ENCODE data around the gene CTNND2.
"Not testable (repeated sequence)": the region's sequence is repeated elsewhere in the genome, so short reads cannot be mapped to it uniquely, and the experiment has no call there.

CTNND2 gene

DNA sequence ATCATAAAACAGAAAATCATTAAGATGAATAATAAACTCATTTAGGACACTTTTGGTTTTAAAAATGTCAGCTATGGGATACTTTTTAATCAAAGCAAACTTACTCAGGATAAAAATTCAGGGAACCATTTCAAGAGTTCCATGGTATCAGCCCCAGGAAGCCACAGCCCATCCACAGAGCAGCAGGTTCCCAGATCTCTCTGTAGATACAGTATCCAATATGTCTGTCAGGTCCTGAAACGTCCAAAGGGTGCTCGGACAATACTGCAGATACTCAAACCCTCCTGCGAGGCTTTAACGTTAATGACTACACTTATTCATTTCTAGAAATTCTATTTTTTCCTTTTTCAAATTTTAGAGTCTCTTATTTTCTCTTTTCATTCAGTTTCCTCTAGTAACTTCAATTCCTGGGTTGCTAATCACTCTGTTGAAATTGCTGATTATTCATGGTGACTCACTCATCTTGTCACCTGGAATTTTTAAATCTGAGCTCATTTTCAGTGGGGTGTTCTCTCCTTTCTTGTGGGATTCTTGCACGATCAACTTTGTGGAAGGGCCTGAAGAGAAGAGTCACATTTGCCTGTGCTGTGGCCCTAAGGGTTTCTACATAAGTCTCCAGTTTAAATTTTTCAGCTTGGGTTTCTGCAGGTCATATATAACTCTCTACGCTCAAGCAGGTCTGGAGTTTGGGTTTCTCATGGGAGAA, 435.8 kb downstream of the CTNND2 start:
- no peak for DNase-seq (ENCODE audit: low read depth in 3 of 3)

GRCh38 chr5:11467588-11467987, 436.7 kb downstream of the CTNND2 start:
- no peak for DNase-seq (ENCODE audit: low read depth in 3 of 3)

GRCh38 chr5:11459716-11460115, 444.5 kb downstream of the CTNND2 start:
- no peak for DNase-seq (ENCODE audit: low read depth in 3 of 3)

DNA sequence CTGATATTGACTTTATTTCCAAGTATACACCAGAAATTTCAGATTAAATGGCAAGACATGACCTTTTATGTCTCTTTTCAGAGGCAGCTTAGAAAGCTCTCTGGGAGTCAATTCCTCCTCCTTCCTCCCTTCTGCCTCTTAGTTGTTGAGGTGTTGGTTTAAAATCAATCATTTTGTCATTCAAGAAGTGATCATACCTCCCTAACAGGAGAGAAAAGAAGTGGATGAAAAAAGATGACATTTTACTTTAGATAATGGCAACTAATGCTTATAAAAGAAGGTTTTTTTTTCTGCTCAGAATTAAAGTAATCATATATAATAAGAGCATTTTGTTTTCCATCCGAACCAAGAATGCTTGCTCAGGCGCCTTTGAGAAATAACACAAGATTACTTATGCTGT, 448.7 kb downstream of the CTNND2 start:
- no peak for DNase-seq (ENCODE audit: low read depth in 3 of 3)

DNA sequence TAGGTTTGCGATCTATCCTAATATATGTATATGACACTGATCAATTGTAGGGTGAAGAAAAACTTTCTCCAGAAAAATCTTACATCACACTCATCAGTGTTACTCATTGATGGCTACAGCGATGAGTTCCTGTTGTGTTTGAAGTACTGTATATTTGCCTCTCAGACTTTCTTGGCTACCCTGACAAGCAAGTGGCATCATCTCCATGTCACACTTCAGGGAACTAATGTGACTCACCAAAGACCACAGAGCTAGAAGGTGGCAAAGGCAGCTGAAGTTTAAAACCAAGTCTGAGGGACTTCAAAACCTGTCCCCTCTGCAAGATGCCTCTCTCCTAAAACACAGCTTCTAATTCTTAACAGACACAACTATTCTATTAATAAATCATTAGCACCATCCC, 451.4 kb downstream of the CTNND2 start:
- no peak for DNase-seq (ENCODE audit: low read depth in 3 of 3)

GRCh38 chr5:11449966-11450365, 454.3 kb downstream of the CTNND2 start:
- no peak for DNase-seq (ENCODE audit: low read depth in 3 of 3)

DNA sequence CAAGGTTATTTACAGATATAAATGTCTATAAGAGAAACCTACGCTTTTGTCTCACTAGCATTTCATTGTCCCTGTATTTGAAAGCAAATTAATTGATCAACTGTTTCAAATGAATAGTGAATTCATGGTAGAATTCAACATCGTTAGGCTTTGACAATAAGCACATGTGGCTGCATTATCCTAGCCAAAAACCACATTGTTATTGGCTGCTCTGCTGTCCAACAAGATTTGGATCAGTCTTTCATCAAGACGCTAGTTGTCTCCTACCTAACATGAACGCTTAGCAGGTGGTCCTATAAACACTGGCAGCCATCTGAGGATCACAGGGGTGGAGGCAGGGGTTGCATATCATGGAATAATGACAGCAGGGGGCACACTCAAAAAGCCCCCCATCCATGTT, 455.0 kb downstream of the CTNND2 start:
- no peak for DNase-seq (ENCODE audit: low read depth in 3 of 3)

DNA sequence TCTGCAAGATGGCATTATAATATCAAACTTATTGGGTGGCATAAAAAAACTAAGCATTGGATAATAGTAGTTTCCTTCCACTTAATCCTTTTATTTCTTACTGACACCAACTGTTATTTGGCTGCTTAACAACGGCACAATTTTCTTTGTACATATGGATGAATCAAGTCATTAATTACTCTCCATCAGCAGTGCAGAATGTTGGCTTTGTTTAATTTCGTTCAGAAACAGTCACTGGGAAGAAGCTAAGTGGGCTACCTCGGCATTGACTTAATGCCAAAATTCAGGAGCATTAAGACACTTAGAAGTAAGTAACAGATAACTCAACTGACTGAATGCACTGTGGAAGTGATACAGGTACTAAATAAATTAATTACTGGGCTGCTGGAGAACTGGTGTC, 460.4 kb downstream of the CTNND2 start:
- no peak for DNase-seq (ENCODE audit: low read depth in 3 of 3)

- no peak for DNase-seq (ENCODE audit: low read depth in 3 of 3)
These were observed 472.1 kb downstream of the CTNND2 start for GRCh38 chr5:11432116-11432515.

DNA sequence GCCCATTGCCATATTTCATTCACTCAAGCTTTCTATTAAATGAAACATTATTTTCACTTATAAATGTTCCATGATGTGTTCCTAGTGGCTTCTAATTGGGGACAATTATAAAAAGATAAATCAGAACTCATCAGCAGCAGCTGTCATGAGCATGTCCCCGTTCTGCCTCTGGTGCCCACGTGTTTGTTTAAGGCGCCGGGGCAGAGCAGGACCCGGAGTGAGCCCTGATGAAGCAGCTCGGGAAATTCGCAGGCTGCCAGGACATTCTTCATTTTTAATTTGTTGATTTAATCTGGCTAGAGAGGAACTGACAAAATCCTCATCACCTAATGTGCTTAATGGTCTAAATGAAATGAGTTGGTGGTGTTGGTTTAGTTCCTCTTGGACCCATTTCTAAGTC, 475.0 kb downstream of the CTNND2 start:
- DNase-seq (ENCODE audit: low read depth in 3 of 3), result no peak

GRCh38 chr5:11427569-11427968, 476.7 kb downstream of the CTNND2 start:
- no peak for DNase-seq (ENCODE audit: low read depth in 3 of 3)

GRCh38 chr5:11426442-11426841, 477.8 kb downstream of the CTNND2 start:
- DNase-seq (ENCODE audit: low read depth in 3 of 3), result no peak

GRCh38 chr5:11422342-11422741, 481.9 kb downstream of the CTNND2 start:
- DNase-seq (ENCODE audit: low read depth in 3 of 3), result no peak

DNA sequence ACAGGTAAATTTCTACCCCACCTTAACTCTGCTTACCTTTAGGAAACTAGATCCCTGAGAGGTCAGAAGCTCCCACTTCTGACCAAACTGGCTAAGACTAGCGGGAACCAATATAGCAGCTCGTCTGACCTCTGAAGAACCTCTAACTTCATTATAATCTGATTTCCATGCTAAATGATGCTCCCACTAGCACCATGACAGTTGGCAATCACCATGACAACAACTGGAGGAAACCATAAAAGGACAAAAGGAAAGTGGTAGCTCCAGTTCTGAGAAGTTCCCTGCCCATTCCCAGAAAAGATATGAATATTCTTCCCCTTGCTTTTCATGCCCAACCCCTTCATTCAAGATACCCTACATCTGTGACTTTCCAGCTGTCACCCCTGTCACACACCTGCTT, 483.3 kb downstream of the CTNND2 start:
- DNase-seq (ENCODE audit: low read depth in 3 of 3), result no peak

- no peak for DNase-seq (ENCODE audit: low read depth in 3 of 3)
These were observed 488.5 kb downstream of the CTNND2 start for GRCh38 chr5:11415751-11416150.

DNA sequence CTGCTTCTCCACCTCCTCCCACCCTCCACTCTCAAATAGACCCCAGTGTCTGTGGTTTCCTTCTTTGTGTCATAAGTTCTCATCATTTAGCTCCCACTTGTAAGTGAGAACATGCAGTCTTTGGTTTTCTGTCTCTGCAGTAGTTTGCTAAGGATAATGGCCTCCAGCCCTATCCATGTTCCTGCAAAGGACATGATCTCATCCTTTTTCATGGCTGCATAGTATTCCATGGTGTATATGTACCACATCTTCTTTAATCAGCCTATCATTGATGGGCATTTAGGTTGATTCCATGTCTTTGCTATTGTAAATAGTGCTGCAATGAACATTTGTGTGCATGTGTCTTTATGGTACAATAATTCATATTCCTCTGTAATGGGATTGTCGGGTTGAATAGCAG, 489.5 kb downstream of the CTNND2 start:
- not testable (repeated sequence) for DNase-seq (ENCODE audit: low read depth in 3 of 3)

- no peak for DNase-seq (ENCODE audit: low read depth in 3 of 3)
These were observed 492.6 kb downstream of the CTNND2 start for GRCh38 chr5:11411621-11412020.

- no peak for DNase-seq (ENCODE audit: low read depth in 3 of 3)
These were observed 496.6 kb downstream of the CTNND2 start for GRCh38 chr5:11407556-11408145.

- no peak for DNase-seq (ENCODE audit: low read depth in 3 of 3)
These were observed 503.9 kb downstream of the CTNND2 start for GRCh38 chr5:11400316-11400715.

GRCh38 chr5:11398728-11399127, 505.5 kb downstream of the CTNND2 start:
- DNase-seq (ENCODE audit: low read depth in 3 of 3), result no peak

DNA sequence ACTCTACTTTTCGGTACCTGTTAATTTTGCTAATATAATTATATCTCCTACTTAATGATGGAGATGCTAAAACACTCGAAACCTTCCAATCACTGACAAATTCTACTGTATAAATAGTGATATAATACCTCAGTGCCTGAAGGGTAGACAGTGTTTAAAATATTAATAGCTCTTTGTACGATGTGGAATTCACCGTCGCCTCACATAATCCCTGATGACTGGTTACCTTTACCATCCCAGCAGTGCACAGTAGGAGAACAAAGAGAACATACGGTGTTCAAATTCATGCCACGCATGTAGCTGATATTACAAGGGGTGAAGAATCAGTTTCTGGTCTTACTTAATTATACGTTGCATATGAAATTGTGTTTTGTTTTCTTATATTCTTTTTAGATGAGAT, 506.7 kb downstream of the CTNND2 start:
- DNase-seq (ENCODE audit: low read depth in 3 of 3), result no peak

- no peak for DNase-seq (ENCODE audit: low read depth in 3 of 3)
These were observed 507.3 kb downstream of the CTNND2 start for GRCh38 chr5:11396917-11397316.

- no peak for DNase-seq (ENCODE audit: low read depth in 3 of 3)
These were observed 509.3 kb downstream of the CTNND2 start for GRCh38 chr5:11394933-11395332.

- DNase-seq (ENCODE audit: low read depth in 3 of 3), result no peak
These were observed 513.9 kb downstream of the CTNND2 start for GRCh38 chr5:11390291-11390767.
